ENCODE results near the gene UHRF1. TPM values are rescaled to one million over a fixed set of nuclear protein-coding genes. Genes with fewer than 3 reads are reported as not detected.

The UHRF1 gene
- total RNA-seq, 1 experiment from 2014 or later, result 53.6 TPM

GRCh38 chr19:4873930-4874329 lies 35.4 kb upstream of the UHRF1 start:
- Histone ChIP-seq H3K4me1 (ENCODE audit: control insufficient read depth, insufficient read depth, low read length) (peaks cover 14% of the 10 kb centered on the region), H3K36me3 (ENCODE audit: control insufficient read depth, insufficient read depth, low read length) (no peaks in the 10 kb centered on the region), H3K27me3 (ENCODE audit: control insufficient read depth, insufficient read depth, low read length) (no peaks in the 10 kb centered on the region), H3K9me3 (ENCODE audit: control insufficient read depth, insufficient read depth, low read depth, low read length) (no peaks in the 10 kb centered on the region), H3K27ac (ENCODE audit: low read length) (no peak overlapping the region), H3K4me3 (ENCODE audit: low read depth in 2 of 2, low read length in 2 of 2) (no peak overlapping the region)
- no peak for ATAC-seq
- CTCF ChIA-PET, result interaction anchor here (4.2 kb wide), 1 partner anchor 38 kb away, joined by 24 read pairs; no protein-coding TSS in a partner anchor
- intact Hi-C loops (cut with micrococcal nuclease; ENCODE audit: unreplicated experiment), result loop anchor here (5.0 kb wide), 1 partner anchor 158 kb away; no protein-coding TSS in a partner anchor
- in situ Hi-C loops (cut with HindIII; ENCODE audit: low pct_unique_long_range_greater_than_20kb, low sequenced_read_pairs), result no loop called here
- no TSS peak for BruUV-seq (replicated peaks)
- TF ChIP-seq CTCF (IDR thresholded peaks at IDR 0.05) (no peak), POLR2AphosphoS5 (IDR thresholded peaks at IDR 0.05; ENCODE audit: low read depth, low read length) (no peak), TCF7L2 (IDR thresholded peaks at IDR 0.05; ENCODE audit: low read depth, low read length) (no peak), SIN3A (IDR thresholded peaks at IDR 0.05; ENCODE audit: borderline replicate concordance, insufficient read depth, low read depth, low read length) (no peak), REST (IDR thresholded peaks at IDR 0.05; ENCODE audit: insufficient read depth in 1 of 2, low read depth in 2 of 2, low read length in 1 of 2) (no peak)
- POLR2A ChIA-PET, result no interaction called here
- DNase-seq (ENCODE audit: low read depth, low spot score), result no peak

- Histone ChIP-seq H3K4me1 (ENCODE audit: control insufficient read depth, insufficient read depth, low read length) (no peaks in the 10 kb centered on the region; the same call in 1 of the 2 replicates), H3K9me3 (ENCODE audit: control insufficient read depth, insufficient read depth, low read depth, low read length) (no peaks in the 10 kb centered on the region), H3K27me3 (ENCODE audit: control insufficient read depth, insufficient read depth, low read length) (no peaks in the 10 kb centered on the region), H3K27ac (ENCODE audit: low read length) (no peak overlapping the region), H3K36me3 (ENCODE audit: control insufficient read depth, insufficient read depth, low read length) (no peaks in the 10 kb centered on the region), H3K4me3 (ENCODE audit: low read depth in 2 of 2, low read length in 2 of 2) (no peak overlapping the region)
- TF ChIP-seq CTCF (IDR thresholded peaks at IDR 0.05) (no peak), TCF7L2 (IDR thresholded peaks at IDR 0.05; ENCODE audit: low read depth, low read length) (no peak), POLR2AphosphoS5 (IDR thresholded peaks at IDR 0.05; ENCODE audit: low read depth, low read length) (no peak), SIN3A (IDR thresholded peaks at IDR 0.05; ENCODE audit: borderline replicate concordance, insufficient read depth, low read depth, low read length) (no peak)
- in situ Hi-C loops (cut with HindIII; ENCODE audit: low pct_unique_long_range_greater_than_20kb, low sequenced_read_pairs) (no loop called here), intact Hi-C loops (cut with micrococcal nuclease; ENCODE audit: unreplicated experiment) (no loop called here)
- ChIA-PET CTCF (no interaction called here), POLR2A (no interaction called here)
- BruUV-seq (replicated peaks), result no TSS peak
- no peak for DNase-seq (ENCODE audit: low read depth, low spot score)
- peak; percentile 55 for ATAC-seq
These were observed 31.4 kb upstream of the UHRF1 start for GRCh38 chr19:4877753-4878490.
